GM12878 (cell line): ENCODE measurements around the gene F12. TPM values are rescaled to one million over a fixed set of nuclear protein-coding genes. Genes with fewer than 3 reads are reported as not detected.

Experiments used
- ATAC-seq: fragments of 200-7000 bp; cut with Tn5 transposase; 3 replicates; pipeline ENCODE4 v1.9.1; 2020; ENCODE audit warnings: mild to moderate bottlenecking, moderate library complexity
- BruUV-seq: library from RNA; stranded (reverse); fragments of 400-500 nt; replicated peaks from 2 replicates; lab custom pipeline; 2021; lab: Mats Ljungman, UMichigan
- CTCF ChIA-PET: fragments of 300-600 bp; sonication (Branson Sonifier 250); formaldehyde crosslinking; extraction: SDS; loops from one replicate; lab custom pipeline; 2021; ENCODE audit warnings: inconsistent platforms; lab: Yijun Ruan, JAX
- POLR2A ChIA-PET: fragments of 350-600 bp; formaldehyde crosslinking; extraction: SDS; loops from one replicate; lab custom pipeline; 2021; ENCODE audit warnings: inconsistent platforms; lab: Charles Lee
- RAD21 ChIA-PET: fragments of 300-600 bp; sonication (Branson Sonifier 250); formaldehyde crosslinking; loops from one replicate; lab custom pipeline; 2023; ENCODE audit warnings: antibody characterized with exemption; ENCODE audit not compliant: unreplicated experiment; lab: Charles Lee
- SMC1A ChIA-PET: fragments of 300-600 bp; sonication (Branson Sonifier 250); formaldehyde crosslinking; loops from one replicate; lab custom pipeline; 2023; ENCODE audit not compliant: unreplicated experiment, uncharacterized antibody; lab: Charles Lee
- DNase-seq: peaks from one replicate; pipeline ENCODE4 v3.0.0-alpha.2; 2011; ENCODE audit warnings: low read depth, low spot score
- FAIRE-seq: peaks from 3 replicates; lab custom pipeline; 2011; peaks lifted over from hg19 to GRCh38; lab: Jason Lieb, UNC
- H2AFZ ChIP-seq: 2 replicates; pipeline ENCODE4 v1.6.0; 2011; ENCODE audit warnings: low read depth, low read length, control low read depth; ENCODE audit not compliant: control insufficient read depth
- H3K27ac ChIP-seq: 2 replicates; pipeline ENCODE4 v1.5.1; 2011; ENCODE audit warnings: control low read depth; ENCODE audit not compliant: control insufficient read depth, insufficient read depth
- H3K27me3 ChIP-seq, 2 experiments: replicated peaks in 1 of 2; 2 replicates each; pipeline versions ENCODE4 v1.6.0 to v1.6.1; 2011; ENCODE audit warnings: low read length in 1 of 2; ENCODE audit not compliant: control insufficient read depth in 2 of 2, insufficient read depth in 2 of 2
- H3K36me3 ChIP-seq, 2 experiments: 2 replicates each; pipeline ENCODE4 v1.5.1; 2011; ENCODE audit warnings: low read length in 1 of 2; ENCODE audit not compliant: control insufficient read depth in 2 of 2, insufficient read depth in 2 of 2
- H3K4me1 ChIP-seq: 2 replicates; pipeline ENCODE4 v1.6.1; 2011; ENCODE audit warnings: mild to moderate bottlenecking, low read length, moderate library complexity, mixed read lengths; ENCODE audit not compliant: control insufficient read depth, insufficient read depth
- H3K4me2 ChIP-seq: 2 replicates; pipeline ENCODE4 v1.6.0; 2011; ENCODE audit warnings: control low read depth; ENCODE audit not compliant: control insufficient read depth, insufficient read depth
- H3K4me3 ChIP-seq: fragments of 200-600 bp; sonication (generic); 2 replicates; pipeline ENCODE4 v1.5.1; 2016
- H3K79me2 ChIP-seq: 2 replicates; pipeline ENCODE4 v1.6.0; 2011; ENCODE audit warnings: low read length; ENCODE audit not compliant: control insufficient read depth, insufficient read depth
- H3K9ac ChIP-seq: 2 replicates; pipeline ENCODE4 v1.8.0; 2011; ENCODE audit warnings: low read length, control low read depth, mixed read lengths; ENCODE audit not compliant: control insufficient read depth, insufficient read depth
- H3K9me3 ChIP-seq: replicated peaks from 3 replicates; pipeline ENCODE4 v1.5.1; 2011; ENCODE audit warnings: mild to moderate bottlenecking, low read length; ENCODE audit not compliant: control insufficient read depth, insufficient read depth
- H4K20me1 ChIP-seq: 2 replicates; pipeline ENCODE4 v1.6.0; 2011; ENCODE audit not compliant: control insufficient read depth, insufficient read depth
- CBX3 ChIP-seq: fragments of 200-600 bp; sonication (generic); IDR thresholded peaks from 2 replicates; pipeline ENCODE4 v1.6.1; 2016; ENCODE audit warnings: low read depth, borderline replicate concordance
- EGR1 ChIP-seq, 2 experiments: IDR thresholded peaks; 1 replicate in 1 of 2; 2 replicates in 1 of 2; pipeline ENCODE4 v1.6.1; 2011 to 2012; ENCODE audit warnings: low read depth in 2 of 2, low read length in 2 of 2, borderline replicate concordance in 1 of 2, mild to moderate bottlenecking in 1 of 2, moderate library complexity in 1 of 2
- RUNX3 ChIP-seq: IDR thresholded peaks from 2 replicates; pipeline ENCODE4 v1.6.1; 2012; ENCODE audit warnings: low read length, inconsistent platforms
- STAT3 ChIP-seq: IDR thresholded peaks from 2 replicates; pipeline ENCODE4 v1.6.1; 2011; ENCODE audit warnings: low read depth, low read length, improper control_type of control experiment
- TBL1XR1 ChIP-seq: IDR thresholded peaks from 2 replicates; pipeline ENCODE4 v1.6.1; 2012; ENCODE audit warnings: low read depth, low read length, improper control_type of control experiment
- TCF3 ChIP-seq: IDR thresholded peaks from 2 replicates; pipeline ENCODE4 v1.6.1; 2012; ENCODE audit warnings: low read depth, mild to moderate bottlenecking, low read length, borderline replicate concordance; ENCODE audit not compliant: insufficient read depth
- ZBED1 ChIP-seq: IDR thresholded peaks from 2 replicates; pipeline ENCODE4 v1.6.1; 2016; ENCODE audit warnings: borderline replicate concordance
- ZNF384 ChIP-seq: IDR thresholded peaks from 2 replicates; pipeline ENCODE4 v1.6.1; 2012; ENCODE audit warnings: low read depth, mild to moderate bottlenecking, low read length, improper control_type of control experiment, borderline replicate concordance
- WGBS: methylation state at CpG from one replicate; pipeline ENCODE4 v1.1.6; 2016; ENCODE audit warnings: low lambda C conversion rate; ENCODE audit not compliant: insufficient replicate concordance, insufficient coverage; ENCODE audit errors: missing lambda C conversion rate; 5-methylcytosine and 5-hydroxymethylcytosine counted together
- in situ Hi-C: fragments of 300-500 bp; cut with MboI; formaldehyde crosslinking; loops from 9 replicates; pipeline ENCODE4 v1.14.3; 2018; ENCODE audit warnings: mixed read lengths
- intact Hi-C: fragments of 100-400 bp; cut with micrococcal nuclease; formaldehyde crosslinking; loops from one replicate; pipeline ENCODE4 v1.14.2; 2022; ENCODE audit not compliant: unreplicated experiment
- polyA plus RNA-seq, 11 experiments: library from polyadenylated mRNA; depleted of rRNA in 4 of 11; unstranded in 6 of 11; stranded (reverse) in 5 of 11; fragments of >200 nt; fragmentation: Nextera tagmentation in 4 of 11; fragmentation: Illumina TruSeq in 1 of 11; extraction: Ambion mirVana in 4 of 11; extraction: Trizol in 1 of 11; gene quantifications; 1 replicate in 1 of 11; 2 replicates in 10 of 11; pipeline versions ENCODE4 v1.2.1 to v1.2.3, GENCODE V29; 2011 to 2016; ENCODE audit warnings: inconsistent platforms in 2 of 11, missing spikeins in 2 of 11, low read depth in 1 of 11
- total RNA-seq, 4 experiments: library from RNA; depleted of rRNA in 3 of 4; stranded (reverse); fragments of >200 nt in 3 of 4; fragmentation: Illumina TruSeq in 1 of 4; extraction: Trizol in 1 of 4; gene quantifications; 2 replicates each; pipeline versions ENCODE4 v1.2.1 to v1.2.3, GENCODE V29; 2013 to 2021
- TF ChIP-seq, protein P1 (sequence below): fragments of 450-650 bp; IDR thresholded peaks from 2 replicates; pipeline ENCODE4 v1.6.1; 2017; ENCODE audit warnings: mild to moderate bottlenecking, low read depth, inconsistent platforms; ENCODE audit not compliant: poor library complexity, severe bottlenecking
- TF ChIP-seq, protein P2 (sequence below): IDR thresholded peaks from 2 replicates; pipeline ENCODE4 v1.6.1; 2012; ENCODE audit warnings: low read depth, low read length, improper control_type of control experiment
- TF ChIP-seq, protein P3 (sequence below): fragments of 450-650 bp; IDR thresholded peaks from 2 replicates; pipeline ENCODE4 v1.6.1; 2017; ENCODE audit warnings: mild to moderate bottlenecking
- TF ChIP-seq, protein P4 (sequence below), 3 experiments: IDR thresholded peaks in 2 of 3; conservative IDR thresholded peaks in 1 of 3; 2 replicates each; pipeline ENCODE4 v1.5.1; 2011; ENCODE audit warnings: low read depth in 3 of 3, low read length in 3 of 3, mild to moderate bottlenecking in 3 of 3, control low read depth in 2 of 3, moderate library complexity in 2 of 3, inconsistent platforms in 1 of 3, mixed read lengths in 1 of 3; ENCODE audit not compliant: control insufficient read depth in 2 of 3, insufficient read depth in 1 of 3; ENCODE audit errors: extremely low read depth in 1 of 3

The F12 gene
- total and polyA plus RNA-seq, 10 of the 15 experiments (the other 5 are each of a cell fraction or from before 2014, with no cell fraction given), result 0.25 to 11.3 (median 5.5) TPM

DNA sequence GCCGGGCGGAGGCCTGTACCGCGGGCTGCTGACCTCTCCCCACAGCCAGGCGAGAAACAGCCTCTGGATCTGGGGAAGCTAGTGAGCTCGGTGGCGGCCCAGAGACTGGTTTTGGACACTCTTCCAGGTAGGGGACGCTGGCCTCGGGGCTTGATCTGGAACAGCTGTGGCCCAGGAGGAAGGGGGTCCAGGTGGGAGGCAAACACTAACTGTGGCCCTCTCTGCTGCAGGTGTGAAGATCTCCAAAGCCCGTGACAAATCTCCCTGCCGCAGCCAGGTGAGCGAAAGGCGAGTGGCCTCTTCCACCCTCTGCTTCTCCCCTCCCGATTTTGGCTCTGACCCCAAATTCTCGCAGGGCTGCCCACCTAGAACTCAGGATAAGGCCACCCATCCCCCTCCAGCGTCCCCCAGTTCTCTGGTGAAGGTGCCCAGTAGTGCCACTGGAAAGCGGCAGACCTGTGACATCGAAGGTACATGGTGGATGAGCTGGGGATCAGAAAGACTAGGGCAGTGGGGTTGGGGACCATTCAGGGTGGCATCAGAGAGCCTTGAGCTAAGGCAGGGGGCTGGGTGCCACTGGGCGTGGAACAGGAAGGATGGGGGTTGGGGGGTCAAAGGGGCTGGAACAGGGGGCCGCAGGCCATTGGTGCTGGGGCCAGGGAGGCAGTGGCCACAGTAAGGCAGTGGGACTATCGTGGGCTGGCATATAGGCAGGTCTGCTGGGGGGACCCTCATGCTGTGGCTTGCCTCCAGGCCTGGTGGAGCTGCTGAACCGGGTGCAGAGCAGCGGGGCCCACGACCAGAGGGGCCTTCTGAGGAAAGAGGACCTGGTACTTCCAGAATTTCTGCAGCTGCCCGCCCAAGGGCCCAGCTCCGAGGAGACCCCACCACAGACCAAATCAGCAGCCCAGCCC is 38.0 kb downstream of the F12 start (continued):
- TF ChIP-seq, protein P1, sequence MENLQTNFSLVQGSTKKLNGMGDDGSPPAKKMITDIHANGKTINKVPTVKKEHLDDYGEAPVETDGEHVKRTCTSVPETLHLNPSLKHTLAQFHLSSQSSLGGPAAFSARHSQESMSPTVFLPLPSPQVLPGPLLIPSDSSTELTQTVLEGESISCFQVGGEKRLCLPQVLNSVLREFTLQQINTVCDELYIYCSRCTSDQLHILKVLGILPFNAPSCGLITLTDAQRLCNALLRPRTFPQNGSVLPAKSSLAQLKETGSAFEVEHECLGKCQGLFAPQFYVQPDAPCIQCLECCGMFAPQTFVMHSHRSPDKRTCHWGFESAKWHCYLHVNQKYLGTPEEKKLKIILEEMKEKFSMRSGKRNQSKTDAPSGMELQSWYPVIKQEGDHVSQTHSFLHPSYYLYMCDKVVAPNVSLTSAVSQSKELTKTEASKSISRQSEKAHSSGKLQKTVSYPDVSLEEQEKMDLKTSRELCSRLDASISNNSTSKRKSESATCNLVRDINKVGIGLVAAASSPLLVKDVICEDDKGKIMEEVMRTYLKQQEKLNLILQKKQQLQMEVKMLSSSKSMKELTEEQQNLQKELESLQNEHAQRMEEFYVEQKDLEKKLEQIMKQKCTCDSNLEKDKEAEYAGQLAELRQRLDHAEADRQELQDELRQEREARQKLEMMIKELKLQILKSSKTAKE, result no peak
- TF ChIP-seq, protein P2, sequence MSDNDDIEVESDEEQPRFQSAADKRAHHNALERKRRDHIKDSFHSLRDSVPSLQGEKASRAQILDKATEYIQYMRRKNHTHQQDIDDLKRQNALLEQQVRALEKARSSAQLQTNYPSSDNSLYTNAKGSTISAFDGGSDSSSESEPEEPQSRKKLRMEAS, result no peak
- TF ChIP-seq TBL1XR1 (no peak), EGR1 (IDR thresholded peaks at IDR 0.05; ENCODE audit: borderline replicate concordance in 1 of 2, low read depth in 2 of 2, low read length in 2 of 2) (no peak)

DNA sequence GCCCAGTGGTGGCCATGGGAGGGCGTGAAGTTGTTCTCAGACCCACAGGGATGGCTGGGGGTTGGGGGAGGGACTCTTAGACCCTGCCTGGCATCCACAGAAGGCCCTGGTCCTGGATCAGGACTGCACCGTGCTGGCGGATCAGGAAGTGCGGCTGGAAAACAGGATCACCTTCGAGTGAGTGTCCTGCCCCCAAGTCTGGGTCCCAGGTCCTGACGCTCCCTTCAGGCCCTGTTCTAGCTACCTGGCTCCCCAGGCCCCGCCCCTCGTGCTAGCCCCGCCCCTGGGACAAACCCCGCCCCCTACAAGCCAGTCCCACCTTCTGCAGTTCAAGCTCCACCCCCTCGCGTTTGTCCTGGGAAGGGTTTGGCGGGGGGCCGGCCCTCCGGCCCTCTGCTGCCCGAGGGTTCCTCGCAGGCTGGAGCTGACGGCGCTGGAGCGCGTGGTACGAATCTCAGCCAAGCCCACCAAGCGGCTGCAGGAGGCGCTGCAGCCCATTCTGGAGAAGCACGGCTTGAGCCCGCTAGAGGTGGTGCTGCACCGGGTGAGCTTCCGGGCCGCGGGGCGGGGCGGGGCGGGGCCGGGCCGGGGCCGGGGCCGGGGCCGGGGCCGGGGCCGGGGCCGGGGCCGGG is 38.8 kb downstream of the F12 start:
- ATAC-seq (peak; percentile 87), FAIRE-seq (no peak), DNase-seq (no peak)
- no peak overlapping the region for H3K27ac ChIP-seq
- peaks cover 28% of the 10 kb centered on the region for H3K4me1 ChIP-seq
- peaks cover 14 to 17% of the 10 kb centered on the region in 2 experiments for H3K36me3 ChIP-seq
- no peak overlapping the region for H2AFZ ChIP-seq
- ChIA-PET SMC1A (interaction anchor here (0.7 to 2.6 kb wide), 14 partner anchors 8 to 257 kb away, joined by 3 to 25 read pairs (median 4); partner anchors contain the start of genes LMAN2, RGS14 and SLC34A1), RAD21 (interaction anchor here (0.6 to 3.0 kb wide), 14 partner anchors 9 to 86 kb away, joined by 3 to 46 read pairs (median 4); no protein-coding TSS in a partner anchor), CTCF (interaction anchor here (0.9 to 6.0 kb wide), 21 partner anchors 9 to 257 kb away, joined by 3 to 88 read pairs (median 5); partner anchors contain the start of genes LMAN2, MXD3, RGS14 and SLC34A1), POLR2A (interaction anchor here (0.5 to 2.7 kb wide), 12 partner anchors 8 to 845 kb away, joined by 3 to 11 read pairs (median 4); partner anchors contain the start of genes PRR7 and RGS14)
- H3K79me2 ChIP-seq, result peaks cover under 1% of the 10 kb centered on the region
- no TSS peak for BruUV-seq
- WGBS, result 52% methylated on average over 23 of the region's 42 CpGs
- intact Hi-C loops, result no loop called here
- no peak overlapping the region for H3K4me3 ChIP-seq
- H3K4me2 ChIP-seq, result no peak overlapping the region
- TF ChIP-seq, protein P3, sequence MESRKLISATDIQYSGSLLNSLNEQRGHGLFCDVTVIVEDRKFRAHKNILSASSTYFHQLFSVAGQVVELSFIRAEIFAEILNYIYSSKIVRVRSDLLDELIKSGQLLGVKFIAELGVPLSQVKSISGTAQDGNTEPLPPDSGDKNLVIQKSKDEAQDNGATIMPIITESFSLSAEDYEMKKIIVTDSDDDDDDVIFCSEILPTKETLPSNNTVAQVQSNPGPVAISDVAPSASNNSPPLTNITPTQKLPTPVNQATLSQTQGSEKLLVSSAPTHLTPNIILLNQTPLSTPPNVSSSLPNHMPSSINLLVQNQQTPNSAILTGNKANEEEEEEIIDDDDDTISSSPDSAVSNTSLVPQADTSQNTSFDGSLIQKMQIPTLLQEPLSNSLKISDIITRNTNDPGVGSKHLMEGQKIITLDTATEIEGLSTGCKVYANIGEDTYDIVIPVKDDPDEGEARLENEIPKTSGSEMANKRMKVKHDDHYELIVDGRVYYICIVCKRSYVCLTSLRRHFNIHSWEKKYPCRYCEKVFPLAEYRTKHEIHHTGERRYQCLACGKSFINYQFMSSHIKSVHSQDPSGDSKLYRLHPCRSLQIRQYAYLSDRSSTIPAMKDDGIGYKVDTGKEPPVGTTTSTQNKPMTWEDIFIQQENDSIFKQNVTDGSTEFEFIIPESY, result peak; percentile 40; the same call in 1 of the 2 replicates
- TF ChIP-seq CBX3 (no peak), STAT3 (no peak), TCF3 (no peak), ZNF384 (no peak), ZBED1 (no peak), RUNX3 (no peak)
- TF ChIP-seq, protein P4, sequence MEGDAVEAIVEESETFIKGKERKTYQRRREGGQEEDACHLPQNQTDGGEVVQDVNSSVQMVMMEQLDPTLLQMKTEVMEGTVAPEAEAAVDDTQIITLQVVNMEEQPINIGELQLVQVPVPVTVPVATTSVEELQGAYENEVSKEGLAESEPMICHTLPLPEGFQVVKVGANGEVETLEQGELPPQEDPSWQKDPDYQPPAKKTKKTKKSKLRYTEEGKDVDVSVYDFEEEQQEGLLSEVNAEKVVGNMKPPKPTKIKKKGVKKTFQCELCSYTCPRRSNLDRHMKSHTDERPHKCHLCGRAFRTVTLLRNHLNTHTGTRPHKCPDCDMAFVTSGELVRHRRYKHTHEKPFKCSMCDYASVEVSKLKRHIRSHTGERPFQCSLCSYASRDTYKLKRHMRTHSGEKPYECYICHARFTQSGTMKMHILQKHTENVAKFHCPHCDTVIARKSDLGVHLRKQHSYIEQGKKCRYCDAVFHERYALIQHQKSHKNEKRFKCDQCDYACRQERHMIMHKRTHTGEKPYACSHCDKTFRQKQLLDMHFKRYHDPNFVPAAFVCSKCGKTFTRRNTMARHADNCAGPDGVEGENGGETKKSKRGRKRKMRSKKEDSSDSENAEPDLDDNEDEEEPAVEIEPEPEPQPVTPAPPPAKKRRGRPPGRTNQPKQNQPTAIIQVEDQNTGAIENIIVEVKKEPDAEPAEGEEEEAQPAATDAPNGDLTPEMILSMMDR (IDR thresholded peaks at IDR 0.05 in 2 of 3, conservative IDR thresholded peaks at IDR 0.05 in 1 of 3; ENCODE audit: control insufficient read depth in 2 of 3, extremely low read depth in 1 of 3, insufficient read depth in 1 of 3, low read depth in 3 of 3, low read length in 3 of 3), result peak; percentile 9 to 52 (median 45); a peak in 4 of 6 replicates
- H3K9ac ChIP-seq, result no peak overlapping the region
- H4K20me1 ChIP-seq, result no peaks in the 10 kb centered on the region
- H3K9me3 ChIP-seq, result no peaks in the 10 kb centered on the region
- H3K27me3 ChIP-seq, result no peaks in the 10 kb centered on the region
- in situ Hi-C loops, result no loop called here
